MM.1S (cell line): ENCODE results near the gene PPP1R3A.

ENCODE experiments used
- CTCF ChIP-seq: fragments of 300-600 bp; sonication (generic); IDR thresholded peaks from 2 replicates; pipeline ENCODE4 v1.5.1; 2016; ENCODE audit warnings: antibody characterized with exemption, low read length, mixed read lengths
- EZH2phosphoT487 ChIP-seq: fragments of 300-600 bp; sonication (generic); IDR thresholded peaks from 2 replicates; pipeline ENCODE4 v1.6.1; 2018; ENCODE audit warnings: antibody characterized with exemption, low read length

GRCh38 chr7:113912876-113913275, 5.9 kb downstream of the PPP1R3A start:
- TF ChIP-seq CTCF: no peak
- no peak for TF ChIP-seq EZH2phosphoT487
